NK-92 (cell line): Measurements from ENCODE around the gene IPO5.

ENCODE experiments used
- DNase-seq: peaks from one replicate; lab custom pipeline; 2025; ENCODE audit not compliant: unreplicated experiment; lab: John Stamatoyannopoulos, UW

Gene IPO5

GRCh38 chr13:97953376-97953970 is at the start of gene IPO5:
TSS of gene IPO5 (plus strand) at chr13:97953675. CDS start at chr13:97976697, 23,022 bp downstream.
- DNase-seq, result no peak

GRCh38 chr13:97904059-97904458 is 49.4 kb upstream of the IPO5 start:
- no peak for DNase-seq

GRCh38 chr13:97905517-97905916 is 48.0 kb upstream of the IPO5 start:
- DNase-seq, result no peak

- no peak for DNase-seq
Observed at GRCh38 chr13:97911311-97912138, 42.0 kb upstream of the IPO5 start.

GRCh38 chr13:97912139-97912535 is 41.3 kb upstream of the IPO5 start:
- no peak for DNase-seq

GRCh38 chr13:97913206-97913605 is 40.3 kb upstream of the IPO5 start:
- DNase-seq, result no peak

- no peak for DNase-seq
Observed at GRCh38 chr13:97914540-97914939, 38.9 kb upstream of the IPO5 start.

- no peak for DNase-seq
Observed at GRCh38 chr13:97921176-97921816, 32.2 kb upstream of the IPO5 start.

- no peak for DNase-seq
Observed at GRCh38 chr13:97928301-97928700, 25.2 kb upstream of the IPO5 start.

- no peak for DNase-seq
Observed at GRCh38 chr13:97932036-97932435, 21.4 kb upstream of the IPO5 start.

GRCh38 chr13:97932647-97933046 is 20.8 kb upstream of the IPO5 start:
- DNase-seq, result no peak

- DNase-seq, result no peak
Observed at GRCh38 chr13:97933776-97934175, 19.7 kb upstream of the IPO5 start.

- DNase-seq, result no peak
Observed at GRCh38 chr13:97934590-97934989, 18.9 kb upstream of the IPO5 start.

- no peak for DNase-seq
Observed at GRCh38 chr13:97935071-97935470, 18.4 kb upstream of the IPO5 start.

GRCh38 chr13:97936036-97936435 is 17.4 kb upstream of the IPO5 start:
- no peak for DNase-seq

- no peak for DNase-seq
Observed at GRCh38 chr13:97938706-97939475, 14.6 kb upstream of the IPO5 start.

GRCh38 chr13:97944396-97945029 is 9.0 kb upstream of the IPO5 start:
- DNase-seq, result no peak

- no peak for DNase-seq
Observed at GRCh38 chr13:97945342-97945741, 8.1 kb upstream of the IPO5 start.

- no peak for DNase-seq
Observed at GRCh38 chr13:97945792-97946419, 7.6 kb upstream of the IPO5 start.

- DNase-seq, result no peak
Observed at GRCh38 chr13:97946951-97947588, 6.4 kb upstream of the IPO5 start.
